Transverse colon (tissue), 4 donors: Measurements from ENCODE around the gene TCERG1L.

Source experiments
- CTCF ChIP-seq, 5 experiments: fragments of 200-600 bp in 3 of 5; fragments of 450-650 bp in 2 of 5; sonication (generic) in 3 of 5; IDR thresholded peaks; 1 replicate in 2 of 5; 2 replicates in 3 of 5; pipeline ENCODE4 v1.5.1; 2016 to 2017; ENCODE audit warnings: antibody characterized with exemption in 5 of 5, inconsistent platforms in 3 of 5, mild to moderate bottlenecking in 2 of 5, moderate library complexity in 1 of 5
- EP300 ChIP-seq: sonication (generic); formaldehyde crosslinking; IDR thresholded peaks from one replicate; pipeline ENCODE4 v1.6.1; 2017; ENCODE audit warnings: antibody characterized with exemption, low read depth
- POLR2A ChIP-seq: fragments of 450-650 bp; IDR thresholded peaks from one replicate; pipeline ENCODE4 v1.6.1; 2016; ENCODE audit warnings: antibody characterized with exemption, mild to moderate bottlenecking, moderate library complexity
- POLR2AphosphoS5 ChIP-seq, 3 donors: sonication (generic); formaldehyde crosslinking; IDR thresholded peaks; one replicate each; pipeline ENCODE4 v1.6.1; 2016; ENCODE audit warnings: antibody characterized with exemption in 3 of 3

DNA sequence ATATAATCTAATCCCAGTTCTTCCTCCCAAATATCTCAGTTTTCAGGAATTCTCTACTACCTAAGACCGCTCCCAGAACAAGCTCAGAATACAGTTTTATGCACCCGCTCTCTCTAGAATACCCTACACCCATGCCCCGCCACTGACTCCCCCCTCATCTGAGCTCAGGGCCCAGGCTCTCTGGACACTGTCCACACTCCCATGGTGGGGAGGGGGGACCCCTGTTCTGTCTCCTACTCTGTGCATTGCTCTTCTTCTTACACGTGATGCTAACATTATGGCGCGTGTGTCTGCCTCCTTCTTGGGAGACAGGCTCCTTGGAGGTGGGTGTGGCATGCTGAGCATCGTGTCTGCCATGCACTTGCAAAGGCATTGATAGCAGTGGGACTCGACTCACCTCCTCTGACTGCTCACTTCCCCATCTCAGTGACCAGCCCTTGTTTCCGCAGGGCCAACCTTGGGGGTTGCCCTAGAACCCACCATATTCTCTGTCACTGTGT, 127.9 kb downstream of the TCERG1L start:
- TF ChIP-seq CTCF (IDR thresholded peaks at IDR 0.05) (no peak), POLR2A (no peak), POLR2AphosphoS5 (IDR thresholded peaks at IDR 0.05) (no peak), EP300 (no peak)
